Measurements from ENCODE around the gene RC3H1.
A peak's percentile ranks its signal among the peaks of the same experiment; 100 is the strongest.

The RC3H1 gene

DNA sequence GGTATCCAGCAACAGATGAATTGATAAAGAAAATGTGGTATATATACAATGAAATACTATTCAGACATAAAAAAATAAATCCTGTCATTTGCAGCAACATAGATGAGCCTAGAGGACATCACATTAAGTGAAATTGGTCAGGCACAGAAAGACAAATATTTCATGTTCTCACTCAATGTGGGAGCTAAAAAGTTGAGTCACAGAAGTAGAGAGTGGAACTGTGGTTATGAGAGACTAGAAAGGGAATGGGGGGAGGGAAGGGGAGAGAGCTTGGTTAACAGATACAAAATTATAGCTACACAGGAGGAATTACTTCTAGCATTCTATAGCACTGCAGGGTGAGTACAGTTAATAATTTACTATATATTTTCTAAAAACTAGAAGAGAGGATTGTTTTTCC, 68.0 kb downstream of the RC3H1 start:
- POLR2A ChIA-PET = no interaction called here
- Histone ChIP-seq H3K27ac (ENCODE audit: extremely low read depth, low read depth, low read length) (no peak overlapping the region), H3K4me1 (ENCODE audit: control insufficient read depth, insufficient read depth, low read length) (no peaks in the 10 kb centered on the region), H3K9me3 (ENCODE audit: control insufficient read depth, insufficient read depth, low read depth, low read length) (no peaks in the 10 kb centered on the region), H3K36me3 (ENCODE audit: control insufficient read depth in 2 of 2, insufficient read depth in 1 of 2, low read length in 2 of 2) (peaks cover 63 to 75% of the 10 kb centered on the region in 2 experiments), H3K4me3 (ENCODE audit: low read depth, low read length) (no peak overlapping the region)
- CTCF ChIA-PET = no interaction called here
- TF ChIP-seq, protein P1, sequence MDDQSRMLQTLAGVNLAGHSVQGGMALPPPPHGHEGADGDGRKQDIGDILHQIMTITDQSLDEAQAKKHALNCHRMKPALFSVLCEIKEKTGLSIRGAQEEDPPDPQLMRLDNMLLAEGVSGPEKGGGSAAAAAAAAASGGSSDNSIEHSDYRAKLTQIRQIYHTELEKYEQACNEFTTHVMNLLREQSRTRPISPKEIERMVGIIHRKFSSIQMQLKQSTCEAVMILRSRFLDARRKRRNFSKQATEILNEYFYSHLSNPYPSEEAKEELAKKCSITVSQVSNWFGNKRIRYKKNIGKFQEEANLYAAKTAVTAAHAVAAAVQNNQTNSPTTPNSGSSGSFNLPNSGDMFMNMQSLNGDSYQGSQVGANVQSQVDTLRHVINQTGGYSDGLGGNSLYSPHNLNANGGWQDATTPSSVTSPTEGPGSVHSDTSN (CRISPR knock-in tag; IDR thresholded peaks at IDR 0.05) = no peak
- TF ChIP-seq SCRT2 (tag by site-specific recombination; IDR thresholded peaks at IDR 0.05) (no peak), YY2 (tag by site-specific recombination; IDR thresholded peaks at IDR 0.05) (no peak), ZNF37A (tag by site-specific recombination; IDR thresholded peaks at IDR 0.05) (no peak), AEBP2 (tag by site-specific recombination; IDR thresholded peaks at IDR 0.05; ENCODE audit: borderline replicate concordance) (no peak), ZNF174 (tag by site-specific recombination; IDR thresholded peaks at IDR 0.05) (no peak), ZNF629 (tag by site-specific recombination; IDR thresholded peaks at IDR 0.05) (no peak), ZNF140 (tag by site-specific recombination; IDR thresholded peaks at IDR 0.05) (no peak), ZNF391 (tag by site-specific recombination; IDR thresholded peaks at IDR 0.05; ENCODE audit: borderline replicate concordance, low read depth) (no peak), ZNF23 (tag by site-specific recombination; IDR thresholded peaks at IDR 0.05; ENCODE audit: borderline replicate concordance) (no peak), ZNF324 (tag by site-specific recombination; IDR thresholded peaks at IDR 0.05) (no peak)
- TF ChIP-seq, protein P2, sequence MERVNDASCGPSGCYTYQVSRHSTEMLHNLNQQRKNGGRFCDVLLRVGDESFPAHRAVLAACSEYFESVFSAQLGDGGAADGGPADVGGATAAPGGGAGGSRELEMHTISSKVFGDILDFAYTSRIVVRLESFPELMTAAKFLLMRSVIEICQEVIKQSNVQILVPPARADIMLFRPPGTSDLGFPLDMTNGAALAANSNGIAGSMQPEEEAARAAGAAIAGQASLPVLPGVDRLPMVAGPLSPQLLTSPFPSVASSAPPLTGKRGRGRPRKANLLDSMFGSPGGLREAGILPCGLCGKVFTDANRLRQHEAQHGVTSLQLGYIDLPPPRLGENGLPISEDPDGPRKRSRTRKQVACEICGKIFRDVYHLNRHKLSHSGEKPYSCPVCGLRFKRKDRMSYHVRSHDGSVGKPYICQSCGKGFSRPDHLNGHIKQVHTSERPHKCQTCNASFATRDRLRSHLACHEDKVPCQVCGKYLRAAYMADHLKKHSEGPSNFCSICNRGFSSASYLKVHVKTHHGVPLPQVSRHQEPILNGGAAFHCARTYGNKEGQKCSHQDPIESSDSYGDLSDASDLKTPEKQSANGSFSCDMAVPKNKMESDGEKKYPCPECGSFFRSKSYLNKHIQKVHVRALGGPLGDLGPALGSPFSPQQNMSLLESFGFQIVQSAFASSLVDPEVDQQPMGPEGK (tag by site-specific recombination; IDR thresholded peaks at IDR 0.05) = no peak

DNA sequence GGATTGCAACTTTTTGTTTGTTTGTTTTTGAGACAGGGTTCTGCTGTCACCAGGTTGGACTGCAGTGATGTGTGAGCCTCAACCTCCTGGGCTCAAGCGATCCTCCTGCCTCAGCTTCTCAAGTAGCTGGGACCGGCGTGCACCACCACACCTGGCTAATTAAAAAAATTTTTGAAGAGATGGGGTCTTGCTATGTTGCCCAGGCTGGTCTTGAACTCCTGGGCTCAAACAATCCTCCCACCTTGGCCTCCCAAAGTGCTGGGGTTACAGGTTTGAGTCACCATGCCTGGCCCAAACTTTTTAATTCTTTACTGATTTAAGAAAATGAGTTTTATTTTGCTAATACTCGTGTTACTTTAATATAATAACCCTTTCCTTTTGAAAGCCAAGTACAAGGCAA, 73.6 kb downstream of the RC3H1 start:
- no peaks in the 10 kb centered on the region for H3K4me1 ChIP-seq (ENCODE audit: control insufficient read depth, insufficient read depth, low read length)
- H3K27ac ChIP-seq (ENCODE audit: extremely low read depth, low read depth, low read length) = no peak overlapping the region
- TF ChIP-seq, protein P3, sequence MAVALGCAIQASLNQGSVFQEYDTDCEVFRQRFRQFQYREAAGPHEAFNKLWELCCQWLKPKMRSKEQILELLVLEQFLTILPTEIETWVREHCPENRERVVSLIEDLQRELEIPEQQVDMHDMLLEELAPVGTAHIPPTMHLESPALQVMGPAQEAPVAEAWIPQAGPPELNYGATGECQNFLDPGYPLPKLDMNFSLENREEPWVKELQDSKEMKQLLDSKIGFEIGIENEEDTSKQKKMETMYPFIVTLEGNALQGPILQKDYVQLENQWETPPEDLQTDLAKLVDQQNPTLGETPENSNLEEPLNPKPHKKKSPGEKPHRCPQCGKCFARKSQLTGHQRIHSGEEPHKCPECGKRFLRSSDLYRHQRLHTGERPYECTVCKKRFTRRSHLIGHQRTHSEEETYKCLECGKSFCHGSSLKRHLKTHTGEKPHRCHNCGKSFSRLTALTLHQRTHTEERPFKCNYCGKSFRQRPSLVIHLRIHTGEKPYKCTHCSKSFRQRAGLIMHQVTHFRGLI (tag by site-specific recombination; IDR thresholded peaks at IDR 0.05) = no peak
- peak; percentile 88 for TF ChIP-seq ZNF121 (tag by site-specific recombination; IDR thresholded peaks at IDR 0.05)
- no peaks in the 10 kb centered on the region for H3K9me3 ChIP-seq (ENCODE audit: control insufficient read depth, insufficient read depth, low read depth, low read length)
- peaks cover 75 to 80% of the 10 kb centered on the region in 2 experiments for H3K36me3 ChIP-seq (ENCODE audit: control insufficient read depth in 2 of 2, insufficient read depth in 1 of 2, low read length in 2 of 2)
- no peak overlapping the region for H3K4me3 ChIP-seq (ENCODE audit: low read depth, low read length)
- POLR2A ChIA-PET = no interaction called here
- CTCF ChIA-PET = no interaction called here

GRCh38 chr1:173946380-173946921, 75.7 kb downstream of the RC3H1 start:
- POLR2A ChIA-PET = no interaction called here
- H3K4me1 ChIP-seq (ENCODE audit: control insufficient read depth, insufficient read depth, low read length) = no peaks in the 10 kb centered on the region
- peaks cover 70 to 87% of the 10 kb centered on the region in 2 experiments for H3K36me3 ChIP-seq (ENCODE audit: control insufficient read depth in 2 of 2, insufficient read depth in 1 of 2, low read length in 2 of 2)
- H3K9me3 ChIP-seq (ENCODE audit: control insufficient read depth, insufficient read depth, low read depth, low read length) = no peaks in the 10 kb centered on the region
- no peak overlapping the region for H3K27ac ChIP-seq (ENCODE audit: extremely low read depth, low read depth, low read length)
- H3K4me3 ChIP-seq (ENCODE audit: low read depth, low read length) = no peak overlapping the region
- CTCF ChIA-PET = interaction anchor here (0.6 kb wide), 1 partner anchor 40 kb away, joined by 8 read pairs; no protein-coding TSS in a partner anchor
- no peak for TF ChIP-seq ZNF148 (tag by site-specific recombination; IDR thresholded peaks at IDR 0.05; ENCODE audit: borderline replicate concordance)
- TF ChIP-seq ZNF394 (tag by site-specific recombination; IDR thresholded peaks at IDR 0.05; ENCODE audit: borderline replicate concordance) = no peak
- TF ChIP-seq ZNF354C (tag by site-specific recombination; IDR thresholded peaks at IDR 0.05; ENCODE audit: borderline replicate concordance, low read depth) = no peak
- TF ChIP-seq ZNF292 (tag by site-specific recombination; IDR thresholded peaks at IDR 0.05; ENCODE audit: borderline replicate concordance, low read depth) = no peak
- TF ChIP-seq ZNF555 (tag by site-specific recombination; conservative IDR thresholded peaks at IDR 0.05) = no peak
- no peak for TF ChIP-seq ZNF223 (tag by site-specific recombination; IDR thresholded peaks at IDR 0.05)
- TF ChIP-seq BCL11A (tag by site-specific recombination; IDR thresholded peaks at IDR 0.05; ENCODE audit: low read depth) = no peak
- TF ChIP-seq ZNF391 (tag by site-specific recombination; IDR thresholded peaks at IDR 0.05; ENCODE audit: borderline replicate concordance, low read depth) = no peak
- TF ChIP-seq ZSCAN30 (tag by site-specific recombination; IDR thresholded peaks at IDR 0.05) = no peak
- TF ChIP-seq OSR2 (tag by site-specific recombination; IDR thresholded peaks at IDR 0.05) = no peak
